ENCODE results near the gene PRKCD.
A peak's percentile ranks its signal among the peaks of the same experiment; 100 is the strongest.

The PRKCD gene

GRCh38 chr3:53171827-53172505 lies 11.0 kb downstream of the PRKCD start:
- DNase-seq = no peak

- no peak for DNase-seq
These were observed 12.1 kb downstream of the PRKCD start for GRCh38 chr3:53173107-53173506.

- DNase-seq = no peak
These were observed 13.6 kb downstream of the PRKCD start for GRCh38 chr3:53174346-53175250.

- no peak for DNase-seq
These were observed 14.9 kb downstream of the PRKCD start for GRCh38 chr3:53175613-53176540.

- DNase-seq = no peak
These were observed 17.2 kb downstream of the PRKCD start for GRCh38 chr3:53178246-53178645.

- no peak for DNase-seq
These were observed 18.6 kb downstream of the PRKCD start for GRCh38 chr3:53179580-53179979.

GRCh38 chr3:53180305-53181023 lies 19.5 kb downstream of the PRKCD start:
- DNase-seq = peak in 3 of 14 donors; percentile 15 to 35 (median 30)

GRCh38 chr3:53181024-53181371 lies 20.0 kb downstream of the PRKCD start:
- DNase-seq = no peak

- DNase-seq = no peak
These were observed 20.5 kb downstream of the PRKCD start for GRCh38 chr3:53181528-53181927.

- DNase-seq = no peak
These were observed 21.9 kb downstream of the PRKCD start for GRCh38 chr3:53182764-53183355.

- DNase-seq = no peak
These were observed 22.5 kb downstream of the PRKCD start for GRCh38 chr3:53183514-53183913.

- DNase-seq = no peak
These were observed 23.7 kb downstream of the PRKCD start for GRCh38 chr3:53184701-53185100.

- no peak for DNase-seq
These were observed 24.9 kb downstream of the PRKCD start for GRCh38 chr3:53185761-53186465.

GRCh38 chr3:53186726-53187125 lies 25.7 kb downstream of the PRKCD start:
- DNase-seq = no peak

GRCh38 chr3:53187430-53187829 lies 26.4 kb downstream of the PRKCD start:
- no peak for DNase-seq

- no peak for DNase-seq
These were observed 27.2 kb downstream of the PRKCD start for GRCh38 chr3:53188136-53188685.

GRCh38 chr3:53188720-53189119 lies 27.7 kb downstream of the PRKCD start:
- no peak for DNase-seq

- DNase-seq = no peak
These were observed 28.3 kb downstream of the PRKCD start for GRCh38 chr3:53189276-53189675.

GRCh38 chr3:53190659-53191058 lies 29.6 kb downstream of the PRKCD start:
- DNase-seq = no peak

- no peak for DNase-seq
These were observed 30.9 kb downstream of the PRKCD start for GRCh38 chr3:53191836-53192480.

All from C1 segment of cervical spinal cord (tissue), 14 donors.